GM23338 (cell line): Measurements from ENCODE around the gene SH3RF3. TPM values are rescaled to one million over a fixed set of nuclear protein-coding genes. Genes with fewer than 3 reads are reported as not detected.
A peak's percentile ranks its signal among the peaks of the same experiment; 100 is the strongest.

Source experiments
- ATAC-seq: fragments of 200-7000 bp; cut with Tn5 transposase; 3 replicates; pipeline ENCODE4 v1.9.1; 2020
- DNase-seq: peaks from one replicate; pipeline ENCODE4 v3.0.0-alpha.2; 2015; ENCODE audit warnings: low spot score
- H2AFZ ChIP-seq: fragments of 200-600 bp; sonication (generic); 2 replicates; pipeline ENCODE4 v1.8.0; 2016; ENCODE audit warnings: antibody characterized with exemption, mild to moderate bottlenecking, moderate library complexity
- H3F3A ChIP-seq: fragments of 200-600 bp; sonication (generic); replicated peaks from 2 replicates; pipeline ENCODE4 v1.8.0; 2017; ENCODE audit warnings: antibody characterized with exemption, mixed run types, low read depth
- H3K27ac ChIP-seq: fragments of 200-600 bp; sonication (generic); 2 replicates; pipeline ENCODE4 v1.6.1; 2016; ENCODE audit warnings: low read depth
- H3K27me3 ChIP-seq: fragments of 200-600 bp; sonication (generic); 2 replicates; pipeline ENCODE4 v1.8.0; 2016; ENCODE audit warnings: mild to moderate bottlenecking, mixed run types, moderate library complexity; ENCODE audit not compliant: insufficient read depth
- H3K36me3 ChIP-seq: fragments of 200-600 bp; sonication (generic); 2 replicates; pipeline ENCODE4 v1.8.0; 2016; ENCODE audit warnings: mild to moderate bottlenecking; ENCODE audit not compliant: insufficient read depth
- H3K4me1 ChIP-seq: fragments of 200-600 bp; sonication (generic); 2 replicates; pipeline ENCODE4 v1.8.0; 2016; ENCODE audit warnings: mild to moderate bottlenecking, moderate library complexity; ENCODE audit not compliant: insufficient read depth
- H3K4me2 ChIP-seq: fragments of 200-600 bp; sonication (generic); 2 replicates; pipeline ENCODE4 v1.7.1; 2017; ENCODE audit warnings: mixed run types
- H3K4me3 ChIP-seq: fragments of 200-600 bp; sonication (generic); 2 replicates; pipeline ENCODE4 v1.6.1; 2016; ENCODE audit warnings: mixed run types
- H3K79me2 ChIP-seq: fragments of 200-600 bp; sonication (generic); replicated peaks from 2 replicates; pipeline ENCODE4 v1.8.0; 2017; ENCODE audit warnings: mild to moderate bottlenecking; ENCODE audit not compliant: insufficient read depth
- H3K9me2 ChIP-seq: fragments of 200-600 bp; sonication (generic); 2 replicates; pipeline ENCODE4 v1.8.0; 2017; ENCODE audit not compliant: insufficient read depth
- H4K20me1 ChIP-seq: fragments of 200-600 bp; sonication (generic); replicated peaks from 2 replicates; pipeline ENCODE4 v1.8.0; 2017; ENCODE audit warnings: mild to moderate bottlenecking; ENCODE audit not compliant: insufficient read depth
- H3K27ac Mint-ChIP-seq: 2 replicates; pipeline ENCODE4 v1.8.0; 2020; ENCODE audit warnings: inconsistent platforms, mild to moderate bottlenecking, moderate library complexity, mixed read lengths
- H3K27me3 Mint-ChIP-seq: 3 replicates; pipeline ENCODE4 v1.8.0; 2022; ENCODE audit warnings: low read depth, mild to moderate bottlenecking, moderate library complexity, mixed read lengths, inconsistent platforms; ENCODE audit not compliant: insufficient read depth, poor library complexity
- H3K36me3 Mint-ChIP-seq: 3 replicates; pipeline ENCODE4 v1.8.0; 2021; ENCODE audit warnings: low read depth, mild to moderate bottlenecking, inconsistent platforms, moderate library complexity, mixed read lengths
- H3K4me1 Mint-ChIP-seq: 3 replicates; pipeline ENCODE4 v1.8.0; 2020; ENCODE audit warnings: mild to moderate bottlenecking, inconsistent platforms, mixed read lengths
- H3K4me3 Mint-ChIP-seq: 3 replicates; pipeline ENCODE4 v1.8.0; 2021; ENCODE audit warnings: moderate library complexity, mild to moderate bottlenecking, inconsistent platforms, mixed read lengths
- H3K9me3 Mint-ChIP-seq: 3 replicates; pipeline ENCODE4 v1.8.0; 2020; ENCODE audit warnings: moderate library complexity, mild to moderate bottlenecking, inconsistent platforms, mixed read lengths
- CREB1 ChIP-seq: fragments of 250-450 bp; sonication (Bioruptor Pico); IDR thresholded peaks from 2 replicates; pipeline ENCODE4 v1.5.0; 2020; ENCODE audit warnings: low read depth, mild to moderate bottlenecking, moderate library complexity
- ETS1 ChIP-seq: IDR thresholded peaks from 2 replicates; pipeline ENCODE4 v1.6.1; 2016; ENCODE audit warnings: antibody characterized with exemption
- EZH2 ChIP-seq: fragments of 200-600 bp; sonication (generic); IDR thresholded peaks from one replicate; pipeline ENCODE4 v1.8.0; 2017; ENCODE audit warnings: antibody characterized with exemption, mild to moderate bottlenecking, low read depth; ENCODE audit not compliant: unreplicated experiment
- EZH2phosphoT487 ChIP-seq: fragments of 200-600 bp; sonication (generic); IDR thresholded peaks from one replicate; pipeline ENCODE4 v1.8.1; 2018; ENCODE audit warnings: antibody characterized with exemption; ENCODE audit not compliant: unreplicated experiment
- JUNB ChIP-seq: IDR thresholded peaks from one replicate; pipeline ENCODE4 v1.6.1; 2016; ENCODE audit warnings: antibody characterized with exemption; ENCODE audit not compliant: unreplicated experiment
- NANOG ChIP-seq: IDR thresholded peaks from 2 replicates; pipeline ENCODE4 v1.6.1; 2016; ENCODE audit warnings: antibody characterized with exemption, borderline replicate concordance
- POLR2AphosphoS5 ChIP-seq: IDR thresholded peaks from 2 replicates; pipeline ENCODE4 v1.6.1; 2016; ENCODE audit warnings: antibody characterized with exemption, low read depth
- REST ChIP-seq: IDR thresholded peaks from one replicate; pipeline ENCODE4 v1.6.1; 2018; ENCODE audit warnings: antibody characterized with exemption; ENCODE audit not compliant: unreplicated experiment
- STAT1 ChIP-seq: IDR thresholded peaks from one replicate; pipeline ENCODE4 v1.6.1; 2016; ENCODE audit warnings: antibody characterized with exemption; ENCODE audit not compliant: unreplicated experiment
- ZNF114 ChIP-seq: fragments of 250-450 bp; sonication (Bioruptor Pico); IDR thresholded peaks from 2 replicates; pipeline ENCODE4 v1.5.0; 2020; ENCODE audit warnings: mild to moderate bottlenecking, moderate library complexity
- ZNF331 ChIP-seq: fragments of 250-450 bp; sonication (Bioruptor Pico); IDR thresholded peaks from 2 replicates; pipeline ENCODE4 v1.5.0; 2020; ENCODE audit warnings: low read depth, mild to moderate bottlenecking, moderate library complexity
- polyA plus RNA-seq: library from polyadenylated mRNA; unstranded; fragments of >200 nt; fragmentation: Nextera tagmentation; extraction: Ambion mirVana; gene quantifications from 2 replicates; pipeline ENCODE4 v1.2.1, GENCODE V29; 2016
- total RNA-seq: library from RNA; depleted of rRNA; stranded (reverse); fragments of >200 nt; shearing (Covaris generic); gene quantifications from 2 replicates; pipeline ENCODE4 v1.2.3, GENCODE V29; 2014
- TF ChIP-seq, protein P1 (sequence below), 2 experiments: fragments of 200-600 bp in 1 of 2; sonication (generic) in 1 of 2; conservative IDR thresholded peaks; 2 replicates each; pipeline versions ENCODE4 v1.5.1 to v1.6.1; 2016 to 2017; ENCODE audit warnings: antibody characterized with exemption in 2 of 2, low read depth in 2 of 2, mild to moderate bottlenecking in 2 of 2, moderate library complexity in 1 of 2

The SH3RF3 gene
- total and polyA plus RNA-seq, 2 experiments from 2014 or later, result 0.11 to 0.63 TPM

GRCh38 chr2:109499566-109499965 is 370.6 kb downstream of the SH3RF3 start (continued):
- TF ChIP-seq ZNF331 (CRISPR knock-in tag) (no peak), CREB1 (no peak), POLR2AphosphoS5 (no peak), JUNB (no peak), EZH2 (no peak), NANOG (no peak), REST (no peak), EZH2phosphoT487 (no peak), ZNF114 (no peak)

- no peaks in the 10 kb centered on the region for H3K27me3 ChIP-seq
- no peaks in the 10 kb centered on the region for H3K4me1 ChIP-seq
- no peak overlapping the region for H3K4me3 ChIP-seq
- Mint-ChIP-seq H3K4me1 (peaks cover 12% of the 10 kb centered on the region), H3K27ac (no peak overlapping the region), H3K4me3 (no peak overlapping the region), H3K9me3 (no peaks in the 10 kb centered on the region), H3K27me3 (no peaks in the 10 kb centered on the region), H3K36me3 (no peaks in the 10 kb centered on the region)
- no peak overlapping the region for H3K27ac ChIP-seq
- no peaks in the 10 kb centered on the region for H3F3A ChIP-seq
- TF ChIP-seq ETS1 (no peak), ZNF114 (no peak), REST (no peak), ZNF331 (CRISPR knock-in tag) (no peak), NANOG (no peak), JUNB (no peak), POLR2AphosphoS5 (no peak), EZH2 (no peak), STAT1 (no peak), CREB1 (no peak), EZH2phosphoT487 (no peak)
- TF ChIP-seq, protein P1, sequence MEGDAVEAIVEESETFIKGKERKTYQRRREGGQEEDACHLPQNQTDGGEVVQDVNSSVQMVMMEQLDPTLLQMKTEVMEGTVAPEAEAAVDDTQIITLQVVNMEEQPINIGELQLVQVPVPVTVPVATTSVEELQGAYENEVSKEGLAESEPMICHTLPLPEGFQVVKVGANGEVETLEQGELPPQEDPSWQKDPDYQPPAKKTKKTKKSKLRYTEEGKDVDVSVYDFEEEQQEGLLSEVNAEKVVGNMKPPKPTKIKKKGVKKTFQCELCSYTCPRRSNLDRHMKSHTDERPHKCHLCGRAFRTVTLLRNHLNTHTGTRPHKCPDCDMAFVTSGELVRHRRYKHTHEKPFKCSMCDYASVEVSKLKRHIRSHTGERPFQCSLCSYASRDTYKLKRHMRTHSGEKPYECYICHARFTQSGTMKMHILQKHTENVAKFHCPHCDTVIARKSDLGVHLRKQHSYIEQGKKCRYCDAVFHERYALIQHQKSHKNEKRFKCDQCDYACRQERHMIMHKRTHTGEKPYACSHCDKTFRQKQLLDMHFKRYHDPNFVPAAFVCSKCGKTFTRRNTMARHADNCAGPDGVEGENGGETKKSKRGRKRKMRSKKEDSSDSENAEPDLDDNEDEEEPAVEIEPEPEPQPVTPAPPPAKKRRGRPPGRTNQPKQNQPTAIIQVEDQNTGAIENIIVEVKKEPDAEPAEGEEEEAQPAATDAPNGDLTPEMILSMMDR (conservative IDR thresholded peaks at IDR 0.05; ENCODE audit: low read depth in 2 of 2), result no peak
- H3K79me2 ChIP-seq, result no peaks in the 10 kb centered on the region
- H3K36me3 ChIP-seq, result no peaks in the 10 kb centered on the region
- peak; percentile 51 for ATAC-seq
- no peak for DNase-seq
- H4K20me1 ChIP-seq, result no peaks in the 10 kb centered on the region
- H3K4me2 ChIP-seq, result no peak overlapping the region
- H2AFZ ChIP-seq, result no peak overlapping the region
- H3K9me2 ChIP-seq, result no peaks in the 10 kb centered on the region
These were observed 371.9 kb downstream of the SH3RF3 start for GRCh38 chr2:109500910-109501309.
